Upper lobe of right lung (tissue), 1 donor: ENCODE measurements around the gene RAB3A. TPM values are rescaled to one million over a fixed set of nuclear protein-coding genes. Genes with fewer than 3 reads are reported as not detected.

Source experiments
- ATAC-seq: fragments of 200-7000 bp; cut with Tn5 transposase; one replicate; pipeline ENCODE4 v1.9.1; 2020; ENCODE audit warnings: mild to moderate bottlenecking, moderate library complexity
- DNase-seq: peaks from one replicate; pipeline ENCODE4 v3.0.0-alpha.2; 2020
- H3K27ac ChIP-seq: fragments of 200-600 bp; one replicate; pipeline ENCODE4 v1.8.0; 2022
- H3K27me3 ChIP-seq: fragments of 200-600 bp; one replicate; pipeline ENCODE4 v1.8.0; 2022; ENCODE audit warnings: mild to moderate bottlenecking
- H3K36me3 ChIP-seq: fragments of 200-600 bp; one replicate; pipeline ENCODE4 v1.8.0; 2022
- H3K4me1 ChIP-seq: fragments of 200-600 bp; one replicate; pipeline ENCODE4 v1.8.0; 2022
- H3K4me3 ChIP-seq: fragments of 200-600 bp; one replicate; pipeline ENCODE4 v1.8.0; 2022; ENCODE audit warnings: mild to moderate bottlenecking
- H3K9me3 ChIP-seq: fragments of 200-600 bp; one replicate; pipeline ENCODE4 v1.8.0; 2022
- intact Hi-C: fragments of 100-400 bp; cut with DNase I; formaldehyde crosslinking; loops from one replicate; pipeline ENCODE4 v1.11.0; 2022
- total RNA-seq: library from RNA; stranded (reverse); fragmentation: NEBNext Ultra II Directional; extraction: Animal tissue kit (Norgen Biotek cat#: 25700); gene quantifications from one replicate; pipeline ENCODE4 v1.2.1, GENCODE V29; 2021
- TF ChIP-seq, protein P1 (sequence below): fragments of 200-600 bp; IDR thresholded peaks from one replicate; pipeline ENCODE4 v1.8.0; 2022; ENCODE audit warnings: antibody characterized with exemption
- donor health status: DM: no; HTN: yes; CAD: no; lungs with severe emphysema.

RAB3A gene
- total RNA-seq, 1 donor from 2014 or later, result 1.9 TPM

DNA sequence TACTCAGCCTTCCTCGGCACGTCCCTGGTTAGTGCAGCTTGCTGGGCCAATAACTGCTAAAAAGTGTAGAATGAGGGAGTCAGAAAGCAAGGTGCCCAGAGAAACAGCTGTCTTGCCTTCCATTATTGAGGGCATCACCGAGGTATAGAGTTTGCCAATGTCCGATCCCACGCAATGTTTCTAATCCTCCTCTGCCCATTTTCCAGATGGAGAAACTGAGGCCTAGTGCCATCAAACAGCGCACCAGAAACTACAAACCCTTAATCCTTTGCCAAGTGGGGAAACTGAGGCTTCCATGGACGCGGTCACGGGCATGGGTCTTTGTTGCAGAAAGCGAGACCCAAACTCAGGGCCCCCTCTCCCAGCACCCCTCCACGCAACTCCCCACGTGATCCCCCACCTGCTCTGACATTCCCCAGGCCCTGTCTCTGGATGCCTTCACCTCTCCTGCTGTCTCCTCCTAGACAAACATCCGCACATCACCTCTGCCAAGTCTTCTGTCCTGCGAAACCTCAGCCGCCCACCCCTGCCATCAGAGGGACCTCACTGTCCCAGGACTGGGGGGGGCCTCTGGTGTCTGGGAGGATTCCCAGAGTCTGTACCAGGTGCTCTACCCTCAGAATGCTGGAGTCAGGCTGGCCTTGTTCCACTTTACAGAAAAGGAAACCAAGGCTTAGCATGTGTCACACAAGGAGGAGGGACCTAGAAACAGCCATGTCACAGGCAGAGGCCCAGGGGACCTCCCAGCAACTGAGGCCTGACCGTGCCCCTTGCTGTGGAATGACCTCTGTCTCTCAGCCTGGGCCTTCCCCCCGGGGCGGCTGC, 23.3 kb upstream of the RAB3A start:
- TF ChIP-seq, protein P1, sequence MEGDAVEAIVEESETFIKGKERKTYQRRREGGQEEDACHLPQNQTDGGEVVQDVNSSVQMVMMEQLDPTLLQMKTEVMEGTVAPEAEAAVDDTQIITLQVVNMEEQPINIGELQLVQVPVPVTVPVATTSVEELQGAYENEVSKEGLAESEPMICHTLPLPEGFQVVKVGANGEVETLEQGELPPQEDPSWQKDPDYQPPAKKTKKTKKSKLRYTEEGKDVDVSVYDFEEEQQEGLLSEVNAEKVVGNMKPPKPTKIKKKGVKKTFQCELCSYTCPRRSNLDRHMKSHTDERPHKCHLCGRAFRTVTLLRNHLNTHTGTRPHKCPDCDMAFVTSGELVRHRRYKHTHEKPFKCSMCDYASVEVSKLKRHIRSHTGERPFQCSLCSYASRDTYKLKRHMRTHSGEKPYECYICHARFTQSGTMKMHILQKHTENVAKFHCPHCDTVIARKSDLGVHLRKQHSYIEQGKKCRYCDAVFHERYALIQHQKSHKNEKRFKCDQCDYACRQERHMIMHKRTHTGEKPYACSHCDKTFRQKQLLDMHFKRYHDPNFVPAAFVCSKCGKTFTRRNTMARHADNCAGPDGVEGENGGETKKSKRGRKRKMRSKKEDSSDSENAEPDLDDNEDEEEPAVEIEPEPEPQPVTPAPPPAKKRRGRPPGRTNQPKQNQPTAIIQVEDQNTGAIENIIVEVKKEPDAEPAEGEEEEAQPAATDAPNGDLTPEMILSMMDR, result no peak
- intact Hi-C loops, result no loop called here
- no peak overlapping the region for H3K27ac ChIP-seq
- no peak for DNase-seq
- peaks cover 36% of the 10 kb centered on the region for H3K27me3 ChIP-seq
- ATAC-seq, result no peak
- peaks cover 10% of the 10 kb centered on the region for H3K4me1 ChIP-seq
- no peaks in the 10 kb centered on the region for H3K36me3 ChIP-seq
- no peaks in the 10 kb centered on the region for H3K9me3 ChIP-seq
- H3K4me3 ChIP-seq, result no peak overlapping the region

DNA sequence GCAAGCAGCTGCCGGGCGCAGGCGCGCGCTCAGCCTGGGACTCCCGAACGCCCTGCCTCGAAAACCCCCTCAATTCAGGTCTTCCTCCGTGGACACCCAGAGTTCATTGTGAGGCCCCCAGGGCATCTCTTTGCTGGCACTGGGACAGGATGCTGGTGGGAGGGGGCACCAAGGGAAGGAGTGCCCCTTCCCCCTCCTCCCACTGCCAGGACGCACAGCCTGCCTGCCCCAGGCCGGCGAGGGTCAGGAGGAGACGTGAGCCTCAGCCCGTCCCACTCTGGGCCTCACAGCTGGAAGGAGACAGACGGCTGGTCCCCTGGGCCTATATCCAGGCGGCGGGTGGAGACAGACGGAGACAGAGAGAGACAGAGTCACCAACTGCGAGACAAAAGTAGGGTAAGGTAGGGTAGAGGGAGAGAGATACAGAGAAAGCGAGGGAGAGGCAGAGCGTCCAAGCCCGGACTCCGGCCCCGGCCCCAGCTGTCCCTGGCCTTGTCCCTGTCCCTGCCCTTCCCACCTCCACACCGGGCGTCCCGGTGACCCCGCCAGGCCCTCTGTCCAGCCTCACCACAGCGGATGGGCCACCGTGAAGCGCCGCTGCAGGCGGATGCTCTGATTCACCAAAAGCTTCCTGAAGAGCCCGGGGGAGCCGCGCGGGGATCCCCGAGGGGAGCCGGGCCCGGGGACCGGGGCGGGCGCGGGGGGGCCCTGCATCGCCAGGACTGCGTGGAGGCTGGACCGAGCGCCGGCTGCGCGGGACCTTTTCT, 22.0 kb upstream of the RAB3A start, which contains the start of gene PDE4C:
Gene PDE4C (minus strand): TSS at position 737 of the 767 bp plus-strand sequence. CDS start 23 bp downstream, at position 714.
- H3K36me3 ChIP-seq, result no peaks in the 10 kb centered on the region
- peaks cover 36% of the 10 kb centered on the region for H3K27me3 ChIP-seq
- TF ChIP-seq, protein P1, result no peak
- intact Hi-C loops, result no loop called here
- peaks cover 10% of the 10 kb centered on the region for H3K4me1 ChIP-seq
- H3K4me3 ChIP-seq, result no peak within 1 kb of the TSS
- H3K9me3 ChIP-seq, result no peaks in the 10 kb centered on the region
- DNase-seq, result no peak
- no peak within 1 kb of the TSS for H3K27ac ChIP-seq
- ATAC-seq, result no peak

DNA sequence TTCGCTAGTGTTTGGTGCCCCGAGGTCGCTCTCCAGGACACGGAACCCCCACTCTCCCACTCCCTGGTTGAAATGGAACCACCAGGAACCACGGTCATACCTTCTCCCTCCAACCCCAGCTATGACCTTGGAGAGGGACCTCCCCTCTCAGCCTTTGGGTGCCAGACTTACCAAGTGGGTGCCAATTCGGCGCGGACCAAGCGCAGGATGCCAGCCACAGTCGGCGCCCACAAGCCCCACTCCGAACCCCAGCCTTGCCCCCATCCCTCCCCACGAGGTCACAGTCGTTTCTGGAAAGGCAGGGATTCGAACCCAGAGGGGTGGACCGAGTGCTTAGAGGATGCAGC, 21.5 kb upstream of the RAB3A start:
- ATAC-seq, result no peak
- peaks cover 10% of the 10 kb centered on the region for H3K4me1 ChIP-seq
- intact Hi-C loops, result no loop called here
- H3K4me3 ChIP-seq, result no peak overlapping the region
- no peak overlapping the region for H3K27ac ChIP-seq
- TF ChIP-seq, protein P1, result no peak
- H3K27me3 ChIP-seq, result peaks cover 36% of the 10 kb centered on the region
- H3K36me3 ChIP-seq, result no peaks in the 10 kb centered on the region
- no peaks in the 10 kb centered on the region for H3K9me3 ChIP-seq
- no peak for DNase-seq

DNA sequence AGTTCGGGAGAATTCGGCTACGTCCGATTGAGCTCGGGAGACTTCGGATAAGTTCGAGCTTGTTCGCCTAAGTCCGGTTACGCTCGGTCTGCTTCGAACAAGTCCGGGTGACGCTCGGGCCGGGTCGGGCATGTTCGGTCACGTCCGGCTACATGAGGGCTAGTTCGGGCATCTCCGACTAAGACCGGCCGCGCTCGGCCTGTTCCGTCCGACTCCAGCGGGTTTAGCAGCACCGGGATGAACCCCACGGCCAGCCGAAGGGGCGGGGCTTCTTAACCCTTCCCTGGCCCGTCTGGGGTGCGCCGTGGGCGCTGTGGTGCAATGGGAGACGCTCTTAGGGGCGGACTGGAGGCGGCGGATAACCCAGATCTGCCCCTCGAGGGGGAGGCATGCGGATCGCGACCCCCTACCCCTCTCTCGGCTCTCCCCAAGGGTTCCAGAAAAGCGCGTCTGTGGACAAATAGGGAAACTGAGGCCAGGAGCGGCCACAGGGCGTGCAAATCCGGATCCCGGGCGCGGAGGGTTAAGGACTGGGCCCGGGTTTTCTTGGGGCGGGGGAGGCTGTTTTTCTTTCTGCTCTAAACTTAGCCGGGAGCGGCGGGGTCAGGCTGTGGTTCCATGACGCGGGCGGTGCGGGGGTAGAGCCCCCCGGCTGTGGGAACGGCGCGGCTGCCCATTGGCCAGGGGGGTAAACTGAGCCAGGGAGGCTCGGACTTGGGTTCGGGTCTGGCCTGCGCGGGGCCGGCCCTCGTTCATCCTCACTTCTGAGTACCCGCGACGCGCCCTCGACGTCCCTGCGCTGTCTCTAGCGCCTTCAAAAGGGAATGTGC, 20.9 kb upstream of the RAB3A start:
- Histone ChIP-seq H3K27me3 (peaks cover 36% of the 10 kb centered on the region), H3K9me3 (no peaks in the 10 kb centered on the region), H3K27ac (no peak overlapping the region), H3K36me3 (no peaks in the 10 kb centered on the region), H3K4me1 (peaks cover 10% of the 10 kb centered on the region), H3K4me3 (peak overlapping the region; percentile 42)
- TF ChIP-seq, protein P1, result no peak
- ATAC-seq, result peak; percentile 99
- DNase-seq, result peak; percentile 98
- intact Hi-C loops, result no loop called here

DNA sequence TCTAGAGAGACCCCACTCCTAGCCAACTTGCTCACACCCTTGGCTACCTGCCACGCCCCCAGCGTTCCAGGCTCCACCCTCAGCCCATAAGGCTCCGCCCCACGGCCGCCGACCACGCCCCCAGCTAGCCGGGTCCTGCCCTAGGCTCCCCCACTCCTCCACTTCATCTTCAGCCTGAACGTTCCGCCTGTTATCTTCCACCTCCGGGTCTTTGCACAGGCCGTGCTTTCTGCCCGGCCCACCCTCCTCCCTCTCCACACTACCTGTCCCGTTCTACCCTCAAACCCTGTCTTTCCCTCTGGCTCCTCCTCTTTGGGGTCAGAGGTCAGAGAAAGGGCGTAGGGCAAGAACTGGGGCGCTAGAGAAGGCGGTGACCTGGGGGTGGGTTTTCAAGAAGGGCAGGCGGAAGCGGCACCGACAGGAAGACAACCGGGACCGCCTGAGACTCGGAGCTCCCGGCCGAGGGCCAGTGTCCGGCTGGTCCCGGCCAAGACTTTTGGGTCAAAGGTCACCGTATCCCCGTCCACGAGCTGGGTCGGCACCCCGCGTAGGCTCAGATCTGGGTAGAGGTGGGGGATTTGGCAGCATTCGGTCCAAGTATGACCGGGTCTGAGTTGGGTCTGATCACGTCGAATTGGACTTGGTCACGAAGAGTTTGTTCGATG, 20.1 kb upstream of the RAB3A start:
- H3K9me3 ChIP-seq, result no peaks in the 10 kb centered on the region
- DNase-seq, result peak; percentile 77
- no peaks in the 10 kb centered on the region for H3K36me3 ChIP-seq
- peak overlapping the region; percentile 42 for H3K4me3 ChIP-seq
- peaks cover 10% of the 10 kb centered on the region for H3K4me1 ChIP-seq
- H3K27ac ChIP-seq, result peak overlapping the region; percentile 1
- H3K27me3 ChIP-seq, result peaks cover 36% of the 10 kb centered on the region
- TF ChIP-seq, protein P1, result no peak
- intact Hi-C loops, result no loop called here
- ATAC-seq, result peak; percentile 42
